ENCODE measurements around the gene PRRG2. TPM values are rescaled to one million over a fixed set of nuclear protein-coding genes. Genes with fewer than 3 reads are reported as not detected.

PRRG2 gene
- 1 to 10 TPM; 7.3 to 9.3 (median 8.3) TPM for polyA plus RNA-seq (ENCODE audit: insufficient read length in 4 of 4)

DNA sequence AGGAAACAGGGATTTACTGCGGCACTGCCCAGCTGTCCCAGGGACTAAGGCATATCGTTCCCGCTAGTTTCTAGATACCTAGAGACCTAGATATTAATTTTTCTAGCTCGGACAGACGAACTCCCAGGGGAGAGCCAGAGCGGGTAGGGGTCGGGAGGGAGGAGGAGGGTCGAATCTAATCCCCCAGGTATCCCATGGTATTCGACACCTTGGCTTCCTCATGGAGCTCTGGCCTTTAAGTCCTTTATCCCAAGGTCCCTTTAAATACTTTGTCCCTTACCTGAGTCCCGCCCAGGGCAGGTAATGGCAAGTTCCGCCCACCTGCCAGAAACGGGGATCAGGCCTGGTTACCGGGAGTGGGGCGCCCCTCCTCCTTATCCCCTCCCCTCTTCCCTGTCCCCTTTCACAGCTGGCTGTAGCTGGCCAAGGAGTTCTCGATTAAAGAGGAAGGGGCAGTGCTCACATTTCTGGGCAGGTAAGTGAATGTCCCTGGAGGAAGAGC lies at the start of gene PRRG2:
PRRG2 (plus strand) TSS at position 310 of the 502 bp plus-strand sequence. CDS start 1,904 bp downstream, outside the sequence.
- DNase-seq (ENCODE audit: low read depth in 4 of 4, low spot score in 3 of 4) = no peak

DNA sequence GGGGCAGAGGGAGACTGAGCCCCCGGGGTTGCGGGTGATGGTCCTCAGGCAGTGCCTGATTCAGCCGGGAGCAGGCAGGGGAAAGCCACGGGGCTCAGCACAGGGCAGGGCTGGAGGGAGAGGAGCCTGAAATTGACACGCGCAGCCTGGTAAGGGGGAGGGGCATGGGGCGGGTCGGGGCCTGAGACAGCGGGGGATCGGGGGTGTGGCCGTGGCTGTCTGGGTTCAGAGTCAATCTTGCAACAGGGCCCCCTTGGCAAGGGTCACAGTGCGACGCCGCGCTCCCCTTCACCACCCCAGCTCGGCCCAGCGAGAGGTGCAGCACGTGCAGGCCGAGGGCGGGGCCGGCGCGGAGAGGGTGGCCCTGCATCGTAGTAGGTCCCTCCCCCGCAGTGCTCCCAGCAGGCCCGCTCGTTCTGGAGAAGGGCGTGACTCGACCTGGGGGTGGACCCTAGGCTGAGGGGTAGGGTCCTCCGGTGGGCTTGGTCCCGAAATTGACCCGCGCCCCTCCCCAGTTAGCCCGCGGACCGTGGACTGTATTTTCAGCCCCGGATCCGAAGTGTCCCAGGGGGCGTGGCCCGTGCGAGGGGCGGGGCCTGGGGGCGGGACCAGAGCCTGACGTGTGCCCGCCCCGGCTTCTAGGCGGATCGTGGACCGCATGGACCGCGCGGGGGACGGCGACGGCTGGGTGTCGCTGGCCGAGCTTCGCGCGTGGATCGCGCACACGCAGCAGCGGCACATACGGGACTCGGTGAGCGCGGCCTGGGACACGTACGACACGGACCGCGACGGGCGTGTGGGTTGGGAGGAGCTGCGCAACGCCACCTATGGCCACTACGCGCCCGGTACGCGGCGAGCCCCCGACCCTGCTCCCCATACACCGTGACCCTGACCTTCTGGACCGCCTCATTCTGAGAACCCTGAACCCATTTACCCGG lies 47.3 kb upstream of the PRRG2 start:
- DNase-seq (ENCODE audit: low read depth in 4 of 4, low spot score in 3 of 4) = peak in 2 of 4 donors; percentile 51 to 72

DNA sequence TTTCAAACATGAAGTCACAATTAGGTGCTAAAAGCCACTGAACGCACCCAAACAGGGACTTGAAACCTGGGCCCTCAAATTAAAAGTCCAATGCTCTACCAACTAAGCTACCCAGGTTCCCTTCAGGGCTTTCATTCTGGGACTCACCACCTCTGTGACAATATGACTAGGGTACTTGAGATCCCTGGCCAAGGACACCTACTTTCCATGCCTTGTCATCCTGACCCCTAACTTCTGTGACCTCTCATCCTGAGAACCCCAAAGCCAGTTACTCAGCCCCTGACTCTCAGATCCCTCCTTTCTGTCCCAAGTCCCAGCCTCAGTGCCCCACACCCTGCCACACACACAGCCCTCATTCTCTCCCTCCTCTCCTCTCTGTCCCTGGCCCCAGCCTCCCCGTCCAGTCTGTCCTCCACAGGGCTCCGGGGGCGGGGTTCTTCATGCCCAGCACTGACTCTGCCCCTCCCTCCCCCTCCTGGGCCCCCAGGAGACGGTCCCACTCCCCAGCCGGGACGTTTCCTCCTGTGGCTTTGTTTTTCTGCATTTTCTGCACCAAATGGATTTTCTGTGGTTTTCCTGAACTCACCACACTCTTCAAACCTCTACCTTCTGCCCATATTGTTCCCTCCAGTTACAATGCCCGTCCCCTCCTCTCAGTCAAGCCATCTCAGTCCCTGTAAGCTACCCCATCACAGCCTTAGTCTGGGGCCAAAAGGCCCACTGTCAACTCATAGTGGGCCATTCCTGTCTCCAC lies 46.3 kb upstream of the PRRG2 start:
- DNase-seq (ENCODE audit: low read depth in 4 of 4, low spot score in 3 of 4) = no peak

DNA sequence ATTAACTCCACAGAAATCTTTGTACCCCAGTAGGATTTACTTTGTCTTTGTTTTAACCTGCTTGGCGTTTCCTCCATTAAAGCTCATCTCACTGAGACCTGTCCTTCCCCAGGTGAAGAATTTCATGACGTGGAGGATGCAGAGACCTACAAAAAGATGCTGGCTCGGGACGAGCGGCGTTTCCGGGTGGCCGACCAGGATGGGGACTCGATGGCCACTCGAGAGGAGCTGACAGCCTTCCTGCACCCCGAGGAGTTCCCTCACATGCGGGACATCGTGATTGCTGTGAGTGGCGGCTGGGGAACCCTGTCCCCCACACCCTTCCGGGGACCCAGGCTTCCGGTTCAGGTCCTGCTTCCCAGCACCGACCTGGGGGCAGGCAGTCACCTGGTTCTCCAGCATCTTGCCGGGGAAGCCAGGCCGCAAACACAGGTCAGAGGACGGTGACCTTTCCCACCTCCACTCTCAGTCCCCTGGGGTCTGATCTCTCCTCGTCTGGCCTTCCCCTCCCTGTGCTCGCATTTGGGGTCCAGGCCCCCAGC lies 44.1 kb upstream of the PRRG2 start:
- no peak for DNase-seq (ENCODE audit: low read depth in 4 of 4, low spot score in 3 of 4)

DNA sequence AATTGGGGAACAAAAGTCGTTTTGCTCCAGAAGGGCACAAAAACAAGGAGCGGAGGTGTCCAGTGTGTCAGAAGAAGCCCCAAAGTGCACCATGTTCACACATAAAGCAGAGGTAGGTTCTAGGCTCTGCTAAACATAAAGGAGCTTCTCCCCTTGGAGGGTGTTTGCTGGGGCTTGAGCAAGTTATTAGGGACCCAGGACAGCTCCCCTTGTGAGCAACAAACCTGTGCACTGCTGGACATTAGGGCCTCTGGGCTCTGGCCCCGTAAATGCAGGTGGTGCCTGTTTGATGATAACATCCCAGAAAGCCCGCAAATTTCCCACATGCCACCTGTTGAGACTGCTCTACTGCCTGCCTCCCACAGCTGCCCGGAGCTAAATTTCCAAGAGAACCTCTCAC lies 42.5 kb upstream of the PRRG2 start:
- no peak for DNase-seq (ENCODE audit: low read depth in 4 of 4, low spot score in 3 of 4)

DNA sequence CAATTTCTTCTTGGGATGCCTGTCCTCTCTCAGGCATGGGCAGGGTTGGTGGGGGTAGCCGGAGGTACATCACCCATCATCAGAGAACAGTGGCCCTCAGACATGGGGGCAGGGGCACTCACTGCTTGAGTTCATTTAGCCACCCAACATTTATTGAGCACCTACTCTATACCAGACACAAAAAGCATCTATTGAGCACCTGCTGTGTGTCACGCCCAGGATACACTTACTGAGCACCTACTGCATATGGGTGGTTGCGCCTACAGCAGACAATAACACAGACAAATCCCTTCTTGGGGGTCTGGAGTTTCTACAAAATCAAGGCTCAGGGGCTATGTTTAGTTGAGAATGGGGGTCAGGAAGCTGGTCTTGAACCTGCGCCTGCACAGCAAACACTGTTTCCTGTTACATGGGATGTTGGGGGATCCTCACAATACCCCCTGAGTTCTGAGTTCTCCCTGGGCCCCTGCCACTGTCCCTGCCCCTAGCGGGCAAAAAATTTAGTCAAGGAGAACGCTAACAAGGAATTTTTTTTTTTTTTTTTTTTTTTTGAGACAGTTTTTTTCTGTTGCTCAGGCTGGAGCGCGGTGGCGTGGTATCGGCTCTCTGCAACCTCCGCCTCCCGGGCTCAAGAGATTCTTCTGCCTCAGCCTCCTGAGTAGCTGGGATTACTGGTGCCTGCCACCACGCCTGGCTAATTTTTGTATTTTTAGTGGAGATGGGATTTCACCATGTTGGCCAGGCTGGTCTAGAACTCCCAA lies 41.7 kb upstream of the PRRG2 start:
- DNase-seq (ENCODE audit: low read depth in 4 of 4, low spot score in 3 of 4) = no peak

DNA sequence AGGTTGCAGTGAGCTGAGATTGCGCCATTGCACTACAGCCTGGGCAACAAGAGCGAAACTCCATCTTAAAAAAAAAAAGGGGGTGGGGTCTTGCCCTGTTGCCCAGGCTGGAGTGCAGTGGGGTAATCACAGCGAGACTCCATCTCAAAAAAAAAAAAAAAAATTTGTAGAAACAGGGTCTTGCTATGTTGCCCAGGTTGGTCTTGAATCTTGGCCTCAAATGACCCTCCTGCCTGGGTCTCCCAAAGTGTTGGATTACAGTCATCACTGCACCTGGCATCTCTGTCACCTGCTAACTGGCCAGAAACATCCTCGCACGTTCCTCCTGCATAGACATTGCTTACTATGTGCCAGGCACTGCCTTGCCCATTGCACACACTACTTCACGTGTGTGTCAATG lies 39.2 kb upstream of the PRRG2 start:
- DNase-seq (ENCODE audit: low read depth in 4 of 4, low spot score in 3 of 4) = no peak

DNA sequence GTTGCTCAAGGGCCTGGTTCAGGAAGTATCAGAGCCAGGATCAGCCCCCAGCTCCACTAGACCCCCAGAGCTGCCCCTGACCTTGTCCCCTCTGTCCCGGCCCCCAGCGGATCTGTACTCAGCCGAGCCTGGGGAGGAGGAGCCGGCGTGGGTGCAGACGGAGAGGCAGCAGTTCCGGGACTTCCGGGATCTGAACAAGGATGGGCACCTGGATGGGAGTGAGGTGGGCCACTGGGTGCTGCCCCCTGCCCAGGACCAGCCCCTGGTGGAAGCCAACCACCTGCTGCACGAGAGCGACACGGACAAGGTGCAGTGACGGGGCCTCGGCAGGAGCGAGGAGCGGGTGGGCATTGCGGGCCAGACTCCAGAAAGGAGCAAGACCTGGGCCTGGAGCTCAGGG lies 38.7 kb upstream of the PRRG2 start:
- DNase-seq (ENCODE audit: low read depth in 4 of 4, low spot score in 3 of 4) = no peak

DNA sequence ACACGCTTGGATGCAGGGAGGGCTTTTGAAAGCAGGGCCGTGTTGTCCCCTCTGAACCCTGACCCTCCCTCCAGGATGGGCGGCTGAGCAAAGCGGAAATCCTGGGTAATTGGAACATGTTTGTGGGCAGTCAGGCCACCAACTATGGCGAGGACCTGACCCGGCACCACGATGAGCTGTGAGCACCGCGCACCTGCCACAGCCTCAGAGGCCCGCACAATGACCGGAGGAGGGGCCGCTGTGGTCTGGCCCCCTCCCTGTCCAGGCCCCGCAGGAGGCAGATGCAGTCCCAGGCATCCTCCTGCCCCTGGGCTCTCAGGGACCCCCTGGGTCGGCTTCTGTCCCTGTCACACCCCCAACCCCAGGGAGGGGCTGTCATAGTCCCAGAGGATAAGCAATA lies 38.1 kb upstream of the PRRG2 start:
- DNase-seq (ENCODE audit: low read depth in 4 of 4, low spot score in 3 of 4) = no peak

DNA sequence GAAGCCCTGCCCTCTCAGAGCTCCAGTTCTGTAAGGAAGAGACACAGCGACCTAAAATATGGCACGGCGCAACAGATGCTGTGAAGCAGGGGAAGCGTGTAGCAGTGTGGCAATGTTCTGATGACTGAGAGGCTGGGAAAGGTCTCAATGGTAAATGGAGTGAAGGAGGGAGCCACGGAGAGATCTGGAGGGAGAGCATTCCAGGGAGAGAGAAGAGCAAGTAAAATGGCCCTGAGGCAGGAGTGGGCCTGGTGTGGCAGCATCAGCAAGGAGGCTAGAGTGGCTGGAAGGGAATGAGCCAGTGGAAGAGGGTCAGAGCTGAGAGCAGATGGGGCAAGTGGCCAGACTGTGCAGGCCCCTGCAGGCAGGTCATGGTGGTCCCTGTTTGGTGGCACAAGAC lies 37.0 kb upstream of the PRRG2 start:
- DNase-seq (ENCODE audit: low read depth in 4 of 4, low spot score in 3 of 4) = no peak

DNA sequence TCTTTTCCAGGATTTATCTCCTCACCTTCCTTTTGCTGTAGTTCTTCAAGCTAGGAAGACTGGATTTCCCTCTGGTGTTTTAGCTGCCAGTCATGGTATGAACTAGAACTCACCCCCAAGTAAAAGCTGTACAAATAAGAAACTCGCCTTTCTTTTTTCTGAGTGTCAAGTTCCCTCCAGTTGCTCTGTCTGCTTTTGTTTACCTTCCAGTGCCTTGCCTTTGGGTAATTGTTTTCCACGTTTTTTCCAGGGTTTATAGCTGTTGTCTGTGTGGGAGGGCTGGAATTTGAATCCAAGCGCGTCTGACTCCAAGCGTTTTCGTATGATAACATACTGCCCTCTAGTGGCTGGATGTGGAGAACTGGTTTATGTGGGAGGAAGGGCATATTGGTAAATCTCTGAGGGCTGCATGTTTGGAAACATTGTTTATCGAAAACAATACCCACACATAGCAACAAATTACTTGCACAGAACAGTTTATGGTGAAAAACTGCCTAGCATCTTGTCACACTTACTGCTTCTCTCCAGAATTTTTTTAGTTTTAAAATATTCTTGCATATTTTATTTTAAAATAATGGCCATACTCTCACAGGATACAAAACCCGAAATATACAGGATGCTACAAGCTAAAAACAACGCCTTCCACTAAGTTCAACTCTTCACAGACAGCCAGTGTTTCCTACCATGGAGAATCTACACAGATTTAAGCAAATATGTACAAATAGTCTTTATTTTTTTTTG lies 34.1 kb upstream of the PRRG2 start:
- peak; percentile 88 to 94 (median 92) for DNase-seq (ENCODE audit: low read depth in 4 of 4, low spot score in 3 of 4)

DNA sequence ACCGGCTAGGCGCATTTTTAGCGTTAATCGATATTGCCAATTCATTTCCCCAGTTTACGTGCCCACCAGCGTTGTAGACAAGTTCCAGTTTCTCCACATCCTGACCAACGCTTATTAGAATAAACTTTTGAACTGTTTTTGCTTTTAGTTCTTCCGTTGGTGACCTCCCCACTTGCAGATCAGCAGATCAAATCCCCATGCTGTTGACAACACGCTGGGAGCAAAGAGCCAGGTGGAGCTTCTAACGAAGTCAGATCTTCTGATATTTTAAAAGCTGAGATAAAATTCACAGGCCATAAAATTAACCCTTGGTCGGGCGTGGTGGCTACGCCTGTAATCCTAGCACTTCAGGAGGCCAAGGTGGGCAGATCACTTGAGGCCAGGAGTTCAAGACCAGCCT lies 32.1 kb upstream of the PRRG2 start:
- DNase-seq (ENCODE audit: low read depth in 4 of 4, low spot score in 3 of 4) = no peak

DNA sequence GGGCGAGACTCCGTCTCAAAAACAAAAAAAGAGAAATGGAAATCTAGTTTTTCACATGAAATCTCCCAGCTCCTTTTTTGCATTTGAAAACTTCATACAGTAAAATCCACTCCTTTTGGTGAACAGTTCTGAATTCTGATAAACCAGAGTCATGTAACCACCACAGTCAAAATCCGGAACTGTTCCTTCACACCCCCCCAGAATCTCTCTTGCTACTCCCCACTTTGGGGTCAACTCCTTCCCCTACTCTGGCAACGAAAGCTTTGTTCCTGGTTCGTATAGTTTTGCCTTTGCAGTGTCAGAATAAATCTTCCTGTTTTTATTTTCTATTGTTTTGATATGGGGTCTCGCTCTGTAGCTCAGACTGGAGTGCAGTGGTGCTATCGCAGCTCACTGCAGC lies 29.6 kb upstream of the PRRG2 start:
- DNase-seq (ENCODE audit: low read depth in 4 of 4, low spot score in 3 of 4) = no peak

DNA sequence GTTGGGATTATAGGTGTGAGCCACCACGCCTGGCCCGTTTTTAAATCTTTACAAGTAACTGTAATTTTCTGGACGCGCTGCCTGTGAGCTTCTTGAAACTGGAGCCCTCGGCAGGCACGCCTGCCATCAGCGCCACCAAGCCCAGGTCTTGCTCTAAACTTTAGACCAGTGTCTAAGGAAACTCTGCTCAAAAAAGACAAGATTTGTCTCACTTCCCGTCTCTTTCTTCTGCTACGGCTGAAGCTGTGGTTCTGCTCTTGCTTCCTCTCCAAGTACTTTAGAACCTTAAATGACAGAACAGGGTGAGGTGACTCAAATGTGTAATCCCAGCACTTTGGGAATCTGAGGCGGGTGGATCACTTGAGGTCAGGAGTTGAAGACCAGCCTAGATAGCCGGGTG lies 28.4 kb upstream of the PRRG2 start:
- DNase-seq (ENCODE audit: low read depth in 4 of 4, low spot score in 3 of 4) = no peak

DNA sequence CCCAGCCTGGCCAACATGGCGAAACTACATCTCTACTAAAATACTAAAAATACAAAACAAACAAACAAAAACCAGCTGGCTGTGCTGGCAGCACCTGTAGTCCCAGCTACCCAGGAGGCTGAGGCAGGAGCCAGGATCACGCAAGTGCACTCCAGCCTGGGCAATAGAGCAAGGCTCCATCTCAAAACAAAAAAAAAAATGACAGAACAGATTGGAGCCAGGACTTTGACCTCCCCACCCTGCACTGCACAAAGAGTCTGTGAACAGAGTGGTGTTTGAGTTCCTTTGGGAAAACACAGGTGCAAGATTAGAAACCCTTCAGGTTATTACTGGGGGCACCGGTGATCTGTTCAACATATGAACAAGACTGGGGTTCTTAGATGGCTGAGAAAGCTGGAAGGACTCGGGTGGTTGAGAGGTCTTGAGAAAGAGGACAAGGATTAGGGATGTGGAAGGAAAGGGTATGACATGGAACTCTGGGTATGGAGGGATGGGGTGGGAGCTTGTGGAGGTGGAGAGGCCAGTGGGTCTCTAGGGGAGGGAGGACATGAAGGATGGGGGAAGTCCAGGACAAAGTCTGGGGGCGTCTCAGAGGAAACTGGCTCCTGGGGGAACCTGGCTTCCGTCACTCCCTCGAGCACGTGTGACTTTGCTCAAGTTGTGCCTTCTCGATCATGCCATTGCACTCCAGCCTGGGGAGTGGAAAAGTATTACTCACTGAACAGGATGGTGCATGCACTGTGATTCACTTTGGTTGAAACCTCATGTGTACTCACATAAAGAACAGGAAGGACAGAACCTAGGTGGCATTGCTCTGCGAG lies 27.5 kb upstream of the PRRG2 start:
- no peak for DNase-seq (ENCODE audit: low read depth in 4 of 4, low spot score in 3 of 4)

DNA sequence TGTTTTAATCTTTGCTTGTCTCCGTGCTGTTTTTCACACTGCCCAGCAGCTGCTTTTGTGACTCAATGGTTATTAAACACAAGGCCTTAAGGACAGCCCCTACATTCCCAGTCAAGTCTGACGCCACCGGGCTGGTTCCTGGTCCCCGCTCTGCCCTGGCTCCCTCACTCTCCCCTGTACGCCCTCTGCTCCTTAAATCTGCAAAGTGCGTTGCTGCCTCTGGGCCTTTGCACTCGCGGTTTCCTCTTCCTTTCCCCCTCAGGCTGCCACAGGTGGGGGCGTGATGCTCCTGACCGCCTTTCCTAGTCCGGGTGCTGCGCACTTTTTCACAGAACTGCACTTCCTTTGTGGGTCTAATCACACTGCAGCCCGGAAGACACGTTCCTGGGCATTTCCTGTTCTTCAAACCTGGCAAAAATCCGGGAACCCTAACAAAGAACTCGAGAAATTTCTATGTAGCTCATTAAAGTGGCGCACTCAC lies 26.4 kb upstream of the PRRG2 start:
- no peak for DNase-seq (ENCODE audit: low read depth in 4 of 4, low spot score in 3 of 4)

DNA sequence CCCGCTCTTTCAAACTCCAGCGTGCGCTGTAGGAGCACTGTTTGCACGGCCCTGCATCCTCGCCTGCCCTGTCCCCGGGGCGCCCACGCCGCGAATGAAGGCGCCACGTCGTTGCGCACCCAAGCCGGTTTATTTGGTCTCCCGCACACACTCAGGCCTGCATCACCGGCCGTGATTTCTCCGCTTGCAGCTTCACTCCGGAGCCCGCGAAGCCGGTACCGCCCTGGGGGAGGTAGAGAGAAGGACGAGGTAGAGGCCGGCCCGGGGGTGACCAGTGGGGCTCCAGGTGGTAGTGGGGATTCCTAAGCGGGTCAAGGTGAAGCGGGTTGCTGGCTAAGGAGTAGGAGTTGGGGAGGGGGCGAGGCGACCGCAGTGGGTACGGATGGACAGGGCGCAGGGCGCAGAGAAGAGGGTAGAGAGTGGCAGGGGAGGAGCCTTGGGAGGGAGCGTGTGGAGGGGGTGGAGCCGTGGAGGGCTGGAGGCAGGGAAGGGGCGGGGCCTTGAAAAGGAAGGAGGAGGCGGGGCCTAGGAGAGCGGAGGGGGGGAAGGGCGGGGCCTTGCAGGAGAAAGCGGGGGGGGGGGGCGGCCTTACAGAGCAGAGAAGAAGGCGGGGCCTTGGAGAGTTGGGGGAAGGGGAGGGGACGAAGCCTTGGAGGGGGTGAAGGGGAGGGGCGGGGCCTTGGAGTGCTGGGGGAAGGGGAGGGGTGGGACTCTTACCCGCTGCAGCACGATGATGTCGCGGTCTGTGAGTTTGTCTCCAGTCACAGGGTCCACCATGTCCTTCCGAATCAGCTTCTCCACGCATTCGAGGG lies 25.3 kb upstream of the PRRG2 start:
- no peak for DNase-seq (ENCODE audit: low read depth in 4 of 4, low spot score in 3 of 4)

All from right renal pelvis (tissue), 4 donors.